Neural cell (in vitro differentiated cells): Measurements from ENCODE around the gene FHIP1A. TPM values are rescaled to one million over a fixed set of nuclear protein-coding genes. Genes with fewer than 3 reads are reported as not detected.

Experiments used
- H2AFZ ChIP-seq: fragments of 200-600, 300-800 bp; sonication (generic), shearing (Covaris generic); 2 replicates; pipeline ENCODE4 v1.6.0; 2014; ENCODE audit warnings: low read depth, mild to moderate bottlenecking, antibody characterized with exemption, low read length, moderate library complexity
- H3F3A ChIP-seq: fragments of 200-600 bp; shearing (Covaris generic); 2 replicates; pipeline ENCODE4 v1.6.1; 2016; ENCODE audit warnings: mild to moderate bottlenecking, moderate library complexity, mixed read lengths, antibody characterized with exemption, low read length; ENCODE audit not compliant: insufficient read depth, poor library complexity, severe bottlenecking
- H3K27ac ChIP-seq: fragments of 200-600, 300-800 bp; sonication (generic), shearing (Covaris generic); 2 replicates; pipeline ENCODE4 v1.5.1; 2014; ENCODE audit warnings: mild to moderate bottlenecking, low read length, moderate library complexity
- H3K27me3 ChIP-seq: fragments of 300-800, 200-600 bp; sonication (generic), shearing (Covaris generic); 2 replicates; pipeline ENCODE4 v1.6.0; 2014; ENCODE audit warnings: mild to moderate bottlenecking, low read depth, low read length, moderate library complexity; ENCODE audit not compliant: insufficient read depth
- H3K36me3 ChIP-seq: fragments of 300-800, 200-600 bp; sonication (generic), shearing (Covaris generic); 2 replicates; pipeline ENCODE4 v1.5.1; 2014; ENCODE audit warnings: mild to moderate bottlenecking, antibody characterized with exemption, low read length, moderate library complexity; ENCODE audit not compliant: insufficient read depth
- H3K4me2 ChIP-seq: fragments of 300-800, 200-600 bp; sonication (generic), shearing (Covaris generic); 2 replicates; pipeline ENCODE4 v1.6.0; 2014; ENCODE audit warnings: mild to moderate bottlenecking, low read length
- H3K4me3 ChIP-seq: fragments of 300-800, 200-600 bp; sonication (generic), shearing (Covaris generic); 2 replicates; pipeline ENCODE4 v1.5.1; 2014; ENCODE audit warnings: mild to moderate bottlenecking, low read length, moderate library complexity
- H3K79me2 ChIP-seq: fragments of 200-600 bp; shearing (Covaris generic); replicated peaks from 2 replicates; pipeline ENCODE4 v1.6.0; 2014; ENCODE audit warnings: mild to moderate bottlenecking, low read length, moderate library complexity; ENCODE audit not compliant: insufficient read depth
- H3K9ac ChIP-seq: fragments of 300-800, 200-600 bp; sonication (generic), shearing (Covaris generic); 2 replicates; pipeline ENCODE4 v1.6.1; 2016; ENCODE audit warnings: mild to moderate bottlenecking, low read length, mixed read lengths
- H3K9me2 ChIP-seq: fragments of 200-600 bp; shearing (Covaris generic); 2 replicates; pipeline ENCODE4 v1.6.1; 2016; ENCODE audit warnings: mild to moderate bottlenecking, low read length, mixed read lengths; ENCODE audit not compliant: insufficient read depth
- H3K9me3 ChIP-seq: fragments of 200-600, 300-800 bp; sonication (generic), shearing (Covaris generic); 2 replicates; pipeline ENCODE4 v1.6.1; 2016; ENCODE audit warnings: mild to moderate bottlenecking, mixed run types, low read length, moderate library complexity, mixed read lengths
- H4K20me1 ChIP-seq: fragments of 200-600 bp; shearing (Covaris generic); 2 replicates; pipeline ENCODE4 v1.6.1; 2016; ENCODE audit warnings: mild to moderate bottlenecking, mixed run types; ENCODE audit not compliant: insufficient read depth
- CTCF ChIP-seq: fragments of 450-650 bp; IDR thresholded peaks from 2 replicates; pipeline ENCODE4 v1.5.1; 2014; ENCODE audit warnings: antibody characterized with exemption, mild to moderate bottlenecking, moderate library complexity; ENCODE audit not compliant: poor library complexity, severe bottlenecking
- EP300 ChIP-seq: fragments of 450-650 bp; conservative IDR thresholded peaks from 2 replicates; pipeline ENCODE4 v1.6.1; 2014; ENCODE audit warnings: antibody characterized with exemption, mild to moderate bottlenecking, moderate library complexity; ENCODE audit not compliant: poor library complexity, severe bottlenecking
- EZH2 ChIP-seq: fragments of 200-600, 300-800 bp; shearing (Covaris generic), sonication (generic); IDR thresholded peaks from 2 replicates; pipeline ENCODE4 v1.6.1; 2014; ENCODE audit warnings: antibody characterized with exemption, low read length, borderline replicate concordance, mild to moderate bottlenecking; ENCODE audit not compliant: insufficient read depth, poor library complexity, severe bottlenecking
- MXI1 ChIP-seq: fragments of 450-650 bp; conservative IDR thresholded peaks from 2 replicates; pipeline ENCODE4 v1.6.1; 2014; ENCODE audit warnings: antibody characterized with exemption, mild to moderate bottlenecking; ENCODE audit not compliant: poor library complexity, severe bottlenecking
- POLR2AphosphoS5 ChIP-seq: IDR thresholded peaks from 2 replicates; pipeline ENCODE4 v1.6.1; 2012
- RAD21 ChIP-seq: fragments of 450-650 bp; conservative IDR thresholded peaks from 2 replicates; pipeline ENCODE4 v1.6.1; 2014; ENCODE audit warnings: antibody characterized with exemption, mild to moderate bottlenecking, moderate library complexity
- REST ChIP-seq: IDR thresholded peaks from 2 replicates; pipeline ENCODE4 v1.6.1; 2012; ENCODE audit warnings: borderline replicate concordance
- SMC3 ChIP-seq: fragments of 450-650 bp; conservative IDR thresholded peaks from 2 replicates; pipeline ENCODE4 v1.6.1; 2014; ENCODE audit warnings: antibody characterized with exemption, mild to moderate bottlenecking, moderate library complexity; ENCODE audit not compliant: poor library complexity
- TAF1 ChIP-seq: IDR thresholded peaks from 2 replicates; pipeline ENCODE4 v1.6.1; 2012; ENCODE audit warnings: low read depth
- polyA plus RNA-seq: library from polyadenylated mRNA; depleted of rRNA; stranded (reverse); fragments of >200 nt; gene quantifications from 2 replicates; pipeline ENCODE4 v1.2.3, GENCODE V29; 2014

Gene FHIP1A
- polyA plus RNA-seq, 1 donor from 2014 or later, result not detected

GRCh38 chr4:151409470-151410313 is 716 bp downstream of the FHIP1A start:
- H3K79me2 ChIP-seq, result no peaks in the 10 kb centered on the region
- H3K4me2 ChIP-seq, result no peak overlapping the region
- H3K9me3 ChIP-seq, result no peaks in the 10 kb centered on the region
- H3K9ac ChIP-seq, result no peak overlapping the region
- no peak for TF ChIP-seq POLR2AphosphoS5
- no peak for TF ChIP-seq REST
- no peak for TF ChIP-seq EZH2
- TF ChIP-seq RAD21, result no peak
- TF ChIP-seq SMC3, result no peak
- TF ChIP-seq TAF1, result no peak
- TF ChIP-seq EP300, result no peak
- H3F3A ChIP-seq, result no peaks in the 10 kb centered on the region
- H3K9me2 ChIP-seq, result no peaks in the 10 kb centered on the region
- no peaks in the 10 kb centered on the region for H4K20me1 ChIP-seq
- no peaks in the 10 kb centered on the region for H3K36me3 ChIP-seq
- peaks cover 33% of the 10 kb centered on the region for H3K27me3 ChIP-seq
- H3K4me3 ChIP-seq, result peak overlapping the region; percentile 66
- no peak overlapping the region for H2AFZ ChIP-seq
- no peak overlapping the region for H3K27ac ChIP-seq

GRCh38 chr4:151415978-151416377 is 7.0 kb downstream of the FHIP1A start:
- H3K4me2 ChIP-seq, result no peak overlapping the region
- no peaks in the 10 kb centered on the region for H4K20me1 ChIP-seq
- H3K79me2 ChIP-seq, result no peaks in the 10 kb centered on the region
- no peaks in the 10 kb centered on the region for H3K9me2 ChIP-seq
- no peaks in the 10 kb centered on the region for H3K27me3 ChIP-seq
- no peak overlapping the region for H2AFZ ChIP-seq
- no peaks in the 10 kb centered on the region for H3K9me3 ChIP-seq
- no peak overlapping the region for H3K27ac ChIP-seq
- H3K9ac ChIP-seq, result no peak overlapping the region
- H3K36me3 ChIP-seq, result no peaks in the 10 kb centered on the region
- TF ChIP-seq RAD21 (no peak), MXI1 (no peak), EZH2 (no peak), REST (no peak), POLR2AphosphoS5 (no peak), SMC3 (no peak), CTCF (no peak), EP300 (no peak), TAF1 (no peak)
- H3F3A ChIP-seq, result no peaks in the 10 kb centered on the region
- no peak overlapping the region for H3K4me3 ChIP-seq
